GM06990 (cell line): ENCODE measurements around the gene LMNTD1.
"Not testable (repeated sequence)": the region's sequence is repeated elsewhere in the genome, so short reads cannot be mapped to it uniquely, and the experiment has no call there.

Source experiments
- DNase-seq: peaks from one replicate; pipeline ENCODE4 v3.0.0-alpha.2; 2011; ENCODE audit not compliant: insufficient read length; ENCODE audit errors: extremely low read depth
- H3K27me3 ChIP-seq: replicated peaks from 2 replicates; pipeline ENCODE4 v1.6.0; 2011; ENCODE audit warnings: low read length; ENCODE audit not compliant: control insufficient read depth, insufficient read depth
- H3K36me3 ChIP-seq: 2 replicates; pipeline ENCODE4 v1.5.1; 2011; ENCODE audit warnings: low read length; ENCODE audit not compliant: control insufficient read depth, insufficient read depth
- H3K4me3 ChIP-seq: replicated peaks from 2 replicates; pipeline ENCODE4 v1.5.1; 2011; ENCODE audit warnings: low read depth, mild to moderate bottlenecking, control low read depth, low read length
- CTCF ChIP-seq: IDR thresholded peaks from 2 replicates; pipeline ENCODE4 v1.5.1; 2011; ENCODE audit warnings: low read length, control low read depth, mild to moderate bottlenecking, inconsistent platforms; ENCODE audit not compliant: insufficient read depth, poor library complexity, severe bottlenecking

The LMNTD1 gene

GRCh38 chr12:25495331-25496097, 57.6 kb downstream of the LMNTD1 start:
- no peak for DNase-seq
- Histone ChIP-seq H3K36me3 (no peaks in the 10 kb centered on the region), H3K4me3 (no peak overlapping the region), H3K27me3 (no peaks in the 10 kb centered on the region)
- no peak for TF ChIP-seq CTCF

DNA sequence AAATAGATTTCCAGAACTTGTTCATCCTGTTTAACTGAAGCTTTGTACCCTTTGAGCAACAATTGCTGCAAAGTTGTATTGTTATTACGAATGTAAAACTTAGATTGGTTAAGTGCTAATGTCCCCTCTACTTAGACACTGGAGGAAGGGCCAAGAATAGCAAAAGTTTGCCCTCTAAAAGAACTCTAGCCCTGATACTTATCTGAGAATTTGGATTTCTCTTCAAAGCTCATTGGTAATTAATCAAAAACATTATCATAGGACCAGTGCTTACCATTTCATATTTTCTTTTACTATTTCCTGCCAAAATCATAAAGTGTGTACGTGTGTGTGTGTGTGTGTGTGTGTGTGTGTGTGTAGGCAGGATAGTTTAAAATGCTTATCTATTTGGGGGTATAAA, 58.2 kb downstream of the LMNTD1 start:
- no peak for DNase-seq
- no peaks in the 10 kb centered on the region for H3K36me3 ChIP-seq
- no peak for TF ChIP-seq CTCF

DNA sequence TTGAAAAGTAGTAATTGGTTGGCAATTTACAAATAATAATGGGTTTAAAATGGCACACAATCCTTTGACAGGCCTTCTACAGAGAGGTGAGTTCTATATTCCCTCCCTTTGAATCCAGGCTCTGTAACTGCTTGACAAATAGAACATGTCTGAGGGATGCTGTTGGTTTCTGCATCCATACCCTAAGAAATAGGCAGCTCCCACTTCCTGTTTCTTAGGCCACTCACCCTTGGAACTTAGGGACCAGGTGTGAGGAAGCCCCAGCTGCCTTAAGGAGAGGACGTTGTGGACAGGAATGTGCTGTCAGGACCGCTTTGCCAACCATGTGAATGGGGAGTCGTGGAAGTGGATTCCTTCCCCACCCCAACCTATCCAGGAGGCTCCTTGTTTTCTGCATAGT, 59.4 kb downstream of the LMNTD1 start:
- TF ChIP-seq CTCF = no peak
- no peak for DNase-seq
- no peaks in the 10 kb centered on the region for H3K27me3 ChIP-seq
- no peaks in the 10 kb centered on the region for H3K36me3 ChIP-seq
- no peak overlapping the region for H3K4me3 ChIP-seq

More for the DNA sequence above, 58.2 kb downstream of the LMNTD1 start:
- no peaks in the 10 kb centered on the region for H3K27me3 ChIP-seq
- no peak overlapping the region for H3K4me3 ChIP-seq

DNA sequence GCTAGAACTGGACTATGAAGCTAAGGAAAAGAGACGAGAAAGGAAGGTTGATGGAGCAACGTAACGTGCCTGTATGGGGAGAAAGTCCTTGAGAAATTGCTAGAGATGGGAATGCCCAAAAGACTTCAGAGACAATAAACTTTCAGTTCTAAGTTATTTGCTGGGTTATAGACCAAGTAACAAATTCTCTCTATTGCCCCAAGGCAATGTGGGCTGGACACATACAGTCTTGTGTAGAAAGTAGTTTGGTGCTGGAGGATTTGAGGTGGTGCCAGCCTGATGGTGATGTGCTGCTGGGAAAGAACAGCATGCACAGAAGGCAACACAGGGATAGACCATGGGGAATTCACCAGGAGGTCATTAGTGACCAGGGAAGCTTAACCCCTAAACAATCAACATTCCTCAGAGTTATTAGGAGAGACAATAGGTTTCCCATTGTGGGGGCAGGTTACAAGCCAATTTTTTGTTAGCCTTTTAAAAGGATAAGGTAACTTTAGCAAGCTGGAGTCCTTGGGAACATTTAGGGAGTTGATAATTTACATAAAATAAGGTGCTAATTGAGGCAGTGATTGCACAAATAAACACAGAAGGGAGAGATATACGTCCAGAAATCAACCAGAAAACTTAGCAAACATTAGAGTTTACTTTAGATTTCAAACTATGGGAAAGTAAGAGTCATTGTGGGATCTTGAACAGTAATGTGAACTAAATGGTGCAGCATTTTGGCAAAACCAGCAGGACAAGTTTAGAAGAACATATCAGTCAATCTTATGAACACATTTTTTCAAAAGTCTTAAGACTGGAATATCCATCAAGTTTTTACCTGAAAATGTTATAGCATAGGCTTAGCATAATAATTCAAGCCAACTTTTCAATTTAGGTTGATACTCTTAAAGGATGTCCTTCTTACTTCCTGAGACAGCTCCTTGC, 61.4 kb downstream of the LMNTD1 start:
- TF ChIP-seq CTCF = no peak
- DNase-seq = no peak
- no peak overlapping the region for H3K4me3 ChIP-seq
- H3K27me3 ChIP-seq = no peaks in the 10 kb centered on the region
- H3K36me3 ChIP-seq = no peaks in the 10 kb centered on the region

DNA sequence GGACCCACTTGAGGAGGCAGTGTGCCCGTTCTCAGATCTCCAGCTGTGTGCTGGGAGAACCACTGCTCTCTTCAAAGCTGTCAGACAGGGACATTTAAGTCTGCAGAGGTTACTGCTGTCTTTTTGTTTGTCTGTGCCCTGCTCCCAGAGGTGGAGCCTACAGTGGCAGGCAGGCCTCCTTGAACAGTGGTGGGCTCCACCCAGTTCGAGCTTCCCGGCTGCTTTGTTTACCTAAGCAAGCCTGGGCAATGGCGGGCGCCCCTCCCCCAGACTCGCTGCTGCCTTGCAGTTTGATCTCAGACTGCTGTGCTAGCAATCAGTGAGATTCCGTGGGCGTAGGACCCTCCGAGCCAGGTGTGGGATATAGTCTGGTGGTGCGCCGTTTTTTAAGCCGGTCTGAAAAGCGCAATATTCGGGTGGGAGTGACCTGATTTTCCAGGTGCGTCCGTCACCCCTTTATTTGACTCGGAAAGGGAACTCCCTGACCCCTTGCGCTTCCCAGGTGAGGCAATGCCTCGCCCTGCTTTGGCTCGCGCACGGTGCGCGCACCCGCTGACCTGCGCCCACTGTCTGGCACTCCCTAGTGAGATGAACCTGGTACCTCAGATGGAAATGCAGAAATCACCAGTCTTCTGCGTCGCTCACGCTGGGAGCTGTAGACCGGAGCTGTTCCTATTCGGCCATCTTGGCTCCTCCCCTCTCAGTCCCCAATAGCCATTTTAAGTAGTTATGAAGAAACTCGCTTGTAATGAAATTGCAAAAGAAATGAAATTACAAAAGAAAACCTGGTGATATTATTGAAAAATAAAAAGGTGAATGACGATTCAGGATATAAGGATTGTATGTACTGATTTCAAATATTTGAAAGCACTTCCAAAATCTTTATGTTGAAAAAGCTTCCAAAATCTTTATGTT, 63.9 kb downstream of the LMNTD1 start:
- H3K36me3 ChIP-seq, DNase-seq, H3K4me3 ChIP-seq, H3K27me3 ChIP-seq: not testable (repeated sequence)
